HG03280 (cell line): Measurements from ENCODE around the gene MORN1.
"Not testable (repeated sequence)": the region's sequence is repeated elsewhere in the genome, so short reads cannot be mapped to it uniquely, and the experiment has no call there.

Source experiments
- ATAC-seq: cut with Tn5 transposase; IDR thresholded peaks from one replicate; pipeline ENCODE4 v1.9.1; 2021; ENCODE audit warnings: mild to moderate bottlenecking, moderate library complexity; ENCODE audit not compliant: unreplicated experiment

Gene MORN1

DNA sequence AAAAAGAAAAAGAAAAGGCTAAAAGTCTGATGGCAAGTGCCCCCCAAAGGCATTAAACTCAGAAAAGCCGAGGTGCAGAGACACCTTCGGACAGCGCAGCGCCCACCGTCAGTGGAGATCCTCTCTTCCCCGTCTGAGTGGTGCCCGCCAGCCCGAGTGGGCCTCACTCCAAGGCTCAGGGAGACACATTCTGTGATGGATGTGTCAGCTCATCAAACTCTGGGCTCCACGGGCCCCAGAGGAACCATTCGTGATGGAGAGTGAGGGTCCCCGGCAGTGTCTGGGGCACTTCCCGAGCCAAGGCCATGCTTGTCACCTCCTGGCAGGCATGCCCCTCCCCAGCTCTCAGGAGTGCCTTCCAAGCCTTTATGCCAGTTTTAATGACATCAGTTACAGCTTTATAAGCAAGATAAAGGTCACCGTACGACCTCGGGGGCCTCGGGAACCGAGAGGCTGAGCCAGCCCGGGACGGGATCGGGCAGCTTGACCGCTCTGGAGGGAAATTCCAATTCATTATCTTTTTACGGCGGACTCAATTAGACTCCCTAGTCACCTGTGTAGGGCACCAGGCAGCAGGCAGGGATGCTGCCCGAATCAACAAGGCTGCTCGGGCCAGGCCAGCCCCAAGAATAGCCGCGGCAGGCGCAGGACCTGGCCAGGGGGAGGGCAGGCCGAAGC, 49.5 kb downstream of the MORN1 start:
- no peak for ATAC-seq

- no peak for ATAC-seq
These were observed 50.5 kb downstream of the MORN1 start for GRCh38 chr1:2340918-2341254.

DNA sequence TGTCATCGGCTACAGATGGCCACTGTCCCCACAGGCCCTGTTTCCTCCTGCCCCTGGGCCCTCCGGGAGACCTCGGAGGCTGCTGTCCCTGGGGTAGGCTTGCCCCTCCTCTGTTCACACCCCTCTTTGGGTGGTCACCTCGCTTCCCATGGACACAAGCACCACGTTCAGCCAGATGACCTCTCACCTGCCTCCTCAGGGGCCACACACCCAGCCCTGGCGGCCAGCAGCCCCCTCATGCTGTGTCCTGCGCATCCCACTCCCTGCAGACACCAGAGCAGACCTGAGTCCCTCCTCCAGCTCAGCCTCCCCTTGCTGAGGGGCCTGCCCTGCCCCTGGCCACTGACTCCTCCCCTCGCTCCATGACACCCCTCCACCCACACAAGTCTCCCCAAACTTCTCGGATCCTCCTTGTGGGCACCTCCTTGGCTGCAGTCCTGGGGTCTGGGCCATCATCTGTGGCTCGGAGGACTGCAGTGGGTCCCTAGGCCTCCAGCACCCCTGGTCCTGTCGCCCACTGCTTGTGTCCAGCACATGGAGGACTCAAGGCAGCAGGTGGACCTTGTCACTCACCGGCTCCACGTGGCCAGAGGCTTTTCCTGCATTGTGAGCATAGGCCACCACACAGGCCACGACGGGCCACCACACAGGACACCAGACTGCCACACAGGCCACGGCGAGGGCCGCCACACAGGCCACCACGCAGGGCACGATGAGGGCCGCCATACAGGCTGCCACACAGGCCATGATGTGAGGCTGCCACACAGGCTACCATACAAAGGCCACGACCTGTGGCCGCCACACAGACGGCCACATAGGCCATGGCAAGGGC, 51.1 kb downstream of the MORN1 start:
- no peak for ATAC-seq

DNA sequence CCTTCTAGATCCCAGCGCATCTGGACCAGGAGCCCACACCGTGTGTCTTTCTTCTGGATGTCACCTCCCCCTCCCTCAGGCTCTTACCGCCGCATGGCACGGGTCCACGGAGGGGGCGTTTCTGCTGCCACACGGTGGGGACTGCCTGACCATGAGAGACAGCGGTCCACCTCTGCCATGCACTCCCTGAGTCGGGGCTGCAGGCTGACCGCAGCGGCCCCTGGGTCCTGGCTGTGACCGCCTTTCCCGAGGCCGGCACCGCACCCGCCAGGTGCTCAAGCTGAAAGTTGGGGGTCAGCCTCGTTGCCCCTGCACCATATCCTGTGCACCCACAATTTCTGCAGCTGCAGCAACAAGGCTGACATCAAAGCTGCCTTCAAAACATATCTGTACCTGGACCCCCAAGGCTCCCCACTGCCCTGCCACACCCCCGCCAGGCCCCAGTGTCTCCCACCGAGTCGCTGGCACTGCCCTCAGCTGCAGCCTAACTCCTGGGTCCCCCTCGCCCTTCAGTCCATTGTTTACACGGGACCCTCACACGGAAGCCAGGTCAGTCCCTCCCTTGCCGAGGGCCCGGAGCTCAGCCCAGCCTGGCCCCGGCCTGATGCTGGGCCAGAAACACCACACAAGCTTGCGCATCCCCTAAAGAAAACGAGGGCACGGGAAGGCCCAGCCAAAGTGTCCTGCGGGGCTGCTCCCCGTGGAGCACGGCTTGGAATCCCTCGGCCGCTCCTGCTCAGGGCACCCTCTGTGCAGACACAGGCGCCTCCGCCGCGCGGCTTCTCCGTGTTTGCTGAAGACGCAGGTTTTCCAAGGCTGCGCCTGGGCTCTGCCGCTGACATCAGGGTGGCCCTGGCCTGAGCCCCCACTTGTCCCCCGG, 51.9 kb downstream of the MORN1 start:
- no peak for ATAC-seq

- ATAC-seq: no peak
These were observed 53.9 kb downstream of the MORN1 start for GRCh38 chr1:2337501-2337900.

- no peak for ATAC-seq
These were observed 54.3 kb downstream of the MORN1 start for GRCh38 chr1:2337081-2337480.

DNA sequence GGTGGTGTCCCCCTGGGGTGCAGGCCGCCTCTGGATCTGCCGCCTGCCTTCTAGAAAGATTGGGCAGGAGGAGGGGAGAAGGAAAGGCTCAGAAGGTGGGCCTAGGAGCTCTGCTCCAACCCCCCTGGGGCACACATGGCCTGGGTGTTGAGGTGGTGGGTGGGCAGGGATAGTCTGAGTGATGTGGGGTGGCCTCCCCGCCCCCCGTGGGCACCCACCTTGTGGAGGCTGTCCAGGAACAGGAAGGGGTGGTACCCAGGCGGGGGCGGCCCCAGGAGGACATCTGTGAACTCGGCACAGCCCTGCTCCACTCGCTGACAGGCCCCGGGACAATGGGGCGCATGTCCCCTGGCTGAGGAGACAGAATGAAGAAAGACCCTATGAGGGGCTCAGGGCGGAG, 54.9 kb downstream of the MORN1 start:
- no peak for ATAC-seq

- ATAC-seq: no peak
These were observed 55.5 kb downstream of the MORN1 start for GRCh38 chr1:2335721-2336455.

- no peak for ATAC-seq
These were observed 56.3 kb downstream of the MORN1 start for GRCh38 chr1:2334883-2335534.

- ATAC-seq: no peak
These were observed 57.0 kb downstream of the MORN1 start for GRCh38 chr1:2334366-2334765.

DNA sequence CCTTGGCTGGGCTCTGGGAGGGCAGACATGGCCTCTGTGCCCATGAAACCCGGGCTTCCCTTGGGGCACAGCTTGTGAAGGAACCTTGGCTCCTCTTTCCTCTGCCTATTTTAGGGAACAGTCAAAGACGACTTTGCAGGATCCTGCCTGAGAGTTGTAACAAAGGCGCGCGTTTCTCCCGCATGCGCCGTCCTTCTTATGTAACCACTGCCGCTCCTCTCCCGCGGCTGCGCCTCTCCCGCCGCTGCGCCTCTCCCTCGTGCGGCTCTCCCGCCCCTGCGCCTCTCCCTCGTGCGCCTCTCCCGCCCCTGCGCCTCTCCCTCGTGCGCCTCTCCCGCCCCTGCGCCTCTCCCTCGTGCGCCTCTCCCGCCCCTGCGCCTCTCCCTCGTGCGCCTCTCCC, 59.8 kb downstream of the MORN1 start:
- ATAC-seq: not testable (repeated sequence)

DNA sequence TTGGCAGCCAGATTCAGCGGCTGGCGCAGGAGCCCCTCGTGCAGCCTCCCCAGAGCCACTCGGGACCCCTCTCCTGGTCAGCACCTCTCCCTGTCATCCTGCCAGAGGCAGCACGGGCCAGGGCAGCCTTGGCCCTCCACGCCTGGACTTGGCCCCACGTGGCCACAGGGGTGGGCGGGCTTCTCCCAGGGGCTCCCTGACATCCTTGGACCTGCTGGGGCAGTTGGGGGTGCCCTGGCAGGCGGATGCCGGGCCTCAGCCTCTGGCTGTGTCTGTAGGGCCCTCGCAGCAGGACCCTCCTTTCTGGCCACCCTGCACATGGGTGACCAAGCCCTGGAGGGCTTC, 60.2 kb downstream of the MORN1 start:
- no peak for ATAC-seq

GRCh38 chr1:2330519-2331199, 60.7 kb downstream of the MORN1 start:
- no peak for ATAC-seq

DNA sequence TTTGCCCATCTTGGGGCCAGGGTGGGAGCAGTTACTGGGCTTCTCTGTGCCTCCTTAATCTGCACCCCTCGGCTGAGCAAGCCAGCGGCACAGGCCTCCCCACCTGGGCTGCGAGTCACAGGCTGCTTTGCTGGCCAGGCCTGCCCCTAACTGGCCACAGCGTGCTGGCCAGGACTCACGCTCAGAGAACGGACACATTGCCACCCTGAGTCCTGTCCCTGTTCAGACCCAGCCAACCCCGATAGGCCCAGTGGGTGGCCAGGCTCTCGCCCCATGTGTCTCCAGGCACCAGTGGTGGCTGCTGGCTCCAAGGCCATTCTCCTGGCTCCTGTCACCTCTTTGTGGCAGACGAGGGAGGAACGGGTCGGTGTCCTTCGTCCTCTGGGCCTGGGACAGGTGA, 61.3 kb downstream of the MORN1 start:
- ATAC-seq: no peak

GRCh38 chr1:2328676-2329455, 62.5 kb downstream of the MORN1 start:
- ATAC-seq: no peak

DNA sequence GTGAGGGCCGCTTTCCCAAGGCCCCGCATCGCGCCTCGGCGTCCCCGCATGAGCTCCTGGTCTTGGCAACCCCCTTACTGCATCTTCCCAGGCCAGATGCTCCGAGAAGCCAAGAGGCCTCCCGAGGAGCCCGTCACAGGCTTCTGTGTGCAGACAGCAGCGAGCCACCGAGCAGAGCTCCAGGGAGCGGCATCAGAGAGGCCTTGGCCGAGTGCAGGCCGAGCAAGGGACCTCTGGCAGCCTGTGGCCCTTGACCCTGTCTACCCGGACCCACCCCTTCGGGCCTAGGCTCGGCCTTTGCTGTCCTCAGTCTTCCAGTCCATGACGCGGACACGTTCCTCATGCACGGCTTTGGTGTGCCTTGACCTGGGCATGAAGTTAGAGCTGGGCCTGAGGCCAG, 63.5 kb downstream of the MORN1 start:
- no peak for ATAC-seq

DNA sequence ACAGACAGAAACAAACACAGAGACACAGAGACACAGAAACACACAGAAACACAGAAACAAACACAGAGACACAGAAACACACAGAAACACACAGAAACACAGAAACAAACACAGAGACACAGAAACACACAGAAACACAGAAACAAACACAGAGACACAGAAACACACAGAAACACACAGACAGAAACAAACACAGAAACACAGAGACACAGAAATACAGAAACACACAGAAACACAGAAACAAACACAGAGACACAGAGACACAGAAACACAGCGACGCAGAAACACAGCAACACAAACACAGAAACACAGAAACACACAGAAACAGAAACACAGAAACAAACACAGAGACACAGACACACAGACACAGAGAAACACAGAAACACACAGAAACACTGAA, 64.2 kb downstream of the MORN1 start:
- ATAC-seq: not testable (repeated sequence)

DNA sequence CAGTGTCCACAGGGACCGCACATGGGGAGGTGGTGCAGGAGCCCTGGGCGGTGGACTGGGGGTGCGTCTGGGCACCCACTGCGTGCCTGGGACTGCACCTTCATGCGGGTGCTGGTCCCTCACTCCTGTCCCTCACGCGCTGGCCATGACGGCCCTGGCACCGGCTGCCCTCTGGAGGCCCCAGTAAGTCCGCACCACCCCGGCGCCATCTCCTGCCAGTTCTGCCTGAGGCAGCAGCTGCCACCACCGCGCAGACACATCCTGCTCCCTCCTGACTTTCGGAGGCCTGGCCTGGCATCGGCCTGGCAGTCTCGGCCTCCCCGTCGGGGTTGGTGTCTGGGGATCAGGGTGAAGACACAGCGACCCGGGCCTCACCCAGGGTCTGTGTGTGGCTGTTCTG, 64.8 kb downstream of the MORN1 start:
- ATAC-seq: no peak
